ENCODE data around the gene RABGEF1.
"Not testable (repeated sequence)": the region's sequence is repeated elsewhere in the genome, so short reads cannot be mapped to it uniquely, and the experiment has no call there.

The RABGEF1 gene

DNA sequence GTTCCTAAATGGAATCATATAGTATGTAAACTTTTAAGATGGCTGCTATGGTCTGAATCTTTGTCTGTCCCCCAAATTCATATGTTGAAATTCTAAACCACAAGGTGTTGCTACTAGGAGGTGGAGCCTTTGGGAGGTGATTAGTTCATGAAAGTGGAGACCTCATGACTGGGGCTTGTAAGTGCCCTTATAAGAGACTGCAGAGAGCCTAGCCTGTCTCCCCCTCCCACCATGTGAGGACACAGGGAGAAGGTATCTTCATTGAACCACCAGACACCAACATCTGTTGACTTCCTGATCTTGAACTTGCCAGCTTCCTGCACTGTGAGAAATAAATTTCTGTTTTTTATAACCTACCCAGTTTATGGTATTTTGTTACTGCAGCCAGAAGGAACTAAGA lies 27.0 kb downstream of the RABGEF1 start:
- not testable (repeated sequence) for DNase-seq

DNA sequence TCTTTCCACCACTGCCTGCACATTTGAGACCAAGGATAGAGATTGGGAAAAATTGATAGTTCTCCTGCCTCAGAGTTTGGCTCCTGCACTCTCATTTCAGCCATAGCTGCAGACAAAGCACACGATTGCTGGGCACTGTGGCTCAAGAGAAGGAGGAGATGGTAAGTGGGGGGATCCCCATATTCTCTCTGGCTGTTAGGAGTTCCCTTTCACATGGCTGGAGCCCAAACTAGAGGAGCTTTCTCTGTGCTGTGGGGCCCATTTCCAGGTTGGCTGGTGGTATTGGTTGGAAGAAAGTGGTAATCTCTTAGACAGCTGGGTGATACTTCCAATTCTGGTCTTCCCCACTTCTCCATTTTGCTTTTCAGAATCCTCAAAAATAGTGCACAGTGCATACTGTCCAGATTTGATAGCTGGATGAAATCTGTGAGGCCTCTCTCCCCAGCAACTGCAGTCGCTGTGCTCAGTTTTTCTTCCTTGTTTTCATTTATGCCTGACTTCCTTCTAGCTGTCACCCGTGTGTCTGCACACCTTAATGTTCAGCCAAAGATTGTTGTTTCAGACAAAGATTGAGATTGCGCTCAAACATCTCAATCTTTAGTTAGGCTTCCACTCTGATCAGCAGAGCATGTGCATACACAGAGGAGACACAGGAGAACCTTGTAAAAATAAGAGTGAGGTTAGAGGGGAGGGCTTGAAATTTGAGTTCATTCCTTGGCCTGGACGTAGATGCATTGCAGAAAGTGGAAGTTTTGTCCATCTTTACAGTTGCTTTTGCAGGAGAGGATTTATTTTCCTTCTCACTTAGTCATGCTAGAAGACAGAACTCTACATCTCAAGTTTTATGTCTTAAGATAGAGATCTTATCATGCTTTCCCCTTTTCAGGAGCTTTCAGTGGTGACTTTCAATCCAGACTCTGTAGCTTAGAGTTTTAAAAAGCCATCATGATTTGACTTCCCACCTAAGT lies 28.6 kb downstream of the RABGEF1 start:
- DNase-seq, result no peak

- no peak for DNase-seq
Observed at GRCh38 chr7:66769833-66770512, 29.4 kb downstream of the RABGEF1 start.

- DNase-seq, result no peak
Observed at GRCh38 chr7:66771795-66772194, 31.3 kb downstream of the RABGEF1 start.

GRCh38 chr7:66773744-66774143 lies 33.2 kb downstream of the RABGEF1 start:
- not testable (repeated sequence) for DNase-seq

GRCh38 chr7:66776383-66776782 lies 35.9 kb downstream of the RABGEF1 start:
- DNase-seq, result not testable (repeated sequence)

- DNase-seq, result no peak
Observed at GRCh38 chr7:66776800-66777442, 36.4 kb downstream of the RABGEF1 start.

DNA sequence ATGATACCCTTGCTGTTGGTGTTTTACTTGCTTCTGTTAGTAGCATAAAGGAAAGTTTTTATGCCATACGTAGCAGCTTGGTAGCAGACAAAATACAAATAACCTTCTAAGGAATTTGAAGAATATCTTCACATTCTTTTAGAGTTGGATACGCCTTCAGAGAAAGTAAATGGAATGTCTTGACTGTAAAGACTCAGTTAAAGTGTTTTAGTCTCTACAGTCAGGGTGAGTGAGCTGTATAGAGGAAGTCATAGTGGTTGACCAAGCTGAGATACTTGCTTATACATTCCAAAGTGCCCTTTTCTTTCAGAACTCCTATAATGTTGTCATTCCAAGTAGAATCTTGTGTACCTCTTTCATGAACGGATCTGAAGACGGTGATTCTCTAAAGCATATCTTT lies 37.7 kb downstream of the RABGEF1 start:
- DNase-seq, result no peak

DNA sequence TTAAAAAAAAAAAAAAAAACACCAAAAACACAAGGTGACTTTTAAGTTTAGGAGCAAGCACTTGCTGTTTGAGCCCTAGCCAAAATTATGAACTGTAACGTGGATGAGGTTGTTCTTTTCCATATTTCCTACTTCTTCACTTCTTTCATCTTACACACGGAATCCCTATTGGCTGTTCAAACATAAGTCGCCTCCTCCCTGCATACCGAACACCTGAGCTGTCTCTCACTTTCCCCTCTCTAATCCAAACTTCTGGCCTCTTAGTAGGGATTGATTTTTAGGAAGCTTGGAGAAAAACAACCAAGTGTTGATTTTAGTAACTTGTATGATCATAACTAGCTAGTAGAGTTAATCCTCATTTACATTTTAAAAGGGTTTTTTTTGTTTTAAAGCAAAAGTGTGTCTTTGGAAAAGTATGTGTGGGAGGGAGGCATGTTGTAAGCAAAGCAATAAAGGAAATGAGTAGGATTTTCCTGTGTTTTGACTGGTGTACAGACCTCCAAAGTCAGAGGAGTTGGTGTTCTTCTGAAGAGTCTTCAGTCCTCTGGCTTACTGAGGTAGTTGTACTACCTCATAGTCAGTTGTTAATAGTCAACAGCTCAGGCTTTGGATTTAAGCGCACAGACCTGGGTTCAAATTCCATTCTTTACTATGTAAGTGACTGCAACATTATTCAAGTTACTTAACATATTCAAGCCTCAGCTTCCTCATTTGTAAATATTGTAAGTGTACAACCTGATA lies 39.3 kb downstream of the RABGEF1 start:
- no peak for DNase-seq

- DNase-seq, result no peak
Observed at GRCh38 chr7:66781408-66782090, 41.0 kb downstream of the RABGEF1 start.

- DNase-seq, result not testable (repeated sequence)
Observed at GRCh38 chr7:66782875-66783274, 42.3 kb downstream of the RABGEF1 start.

DNA sequence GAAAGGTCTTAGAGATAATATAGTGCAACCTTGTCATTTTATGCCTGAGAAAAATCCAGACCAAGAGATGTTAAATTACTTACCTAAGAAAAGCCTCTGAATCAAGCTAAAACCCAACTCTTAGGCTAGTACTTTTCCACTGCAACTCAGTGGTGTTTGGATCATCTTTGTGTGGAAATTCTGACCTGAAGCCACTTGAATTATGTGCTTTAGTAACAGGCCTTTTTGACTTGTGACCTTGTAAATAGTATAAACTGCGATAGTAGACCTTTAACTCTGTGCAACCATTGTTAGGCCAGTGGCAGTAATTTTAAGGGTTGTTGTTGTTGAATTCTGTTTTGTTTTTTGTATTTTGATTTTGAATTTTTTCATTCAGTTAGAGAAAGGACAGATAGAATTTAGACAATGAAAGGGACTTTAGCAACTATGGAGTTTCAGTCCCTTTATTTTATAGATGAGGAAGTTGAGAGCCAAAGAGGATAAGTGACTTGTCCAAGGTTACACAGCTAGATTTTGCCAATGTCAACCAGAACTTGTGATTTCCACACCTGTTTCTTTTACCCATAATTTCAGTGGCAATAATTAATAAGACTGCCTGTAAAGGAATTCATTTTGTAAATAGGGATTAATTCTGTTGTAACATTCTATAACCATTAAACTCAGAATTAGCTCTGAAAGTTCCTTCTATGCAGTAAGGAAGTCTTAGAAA lies 43.5 kb downstream of the RABGEF1 start:
- DNase-seq, result not testable (repeated sequence)

GRCh38 chr7:66790196-66790595 lies 49.7 kb downstream of the RABGEF1 start:
- no peak for DNase-seq

DNA sequence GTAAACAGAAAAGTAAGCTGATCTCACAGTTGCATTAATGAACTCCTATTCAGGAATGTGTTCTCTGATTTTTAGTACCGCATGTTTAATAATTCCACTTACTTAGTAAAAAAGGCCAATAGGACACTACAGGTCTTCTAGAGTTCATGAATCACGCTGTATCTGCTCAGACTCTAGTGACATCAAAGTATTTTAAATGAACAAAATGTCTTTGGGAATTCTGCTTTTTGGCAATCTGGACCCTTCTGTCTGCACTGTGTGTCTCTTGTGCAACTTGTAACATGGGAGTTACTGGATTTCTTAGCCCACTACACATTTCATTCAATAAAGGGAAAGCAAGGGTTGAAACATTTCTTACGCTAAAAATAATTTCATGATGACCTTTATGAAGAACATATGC lies 50.2 kb downstream of the RABGEF1 start:
- DNase-seq, result no peak

GRCh38 chr7:66800591-66800990 lies 60.1 kb downstream of the RABGEF1 start:
- DNase-seq, result no peak

DNA sequence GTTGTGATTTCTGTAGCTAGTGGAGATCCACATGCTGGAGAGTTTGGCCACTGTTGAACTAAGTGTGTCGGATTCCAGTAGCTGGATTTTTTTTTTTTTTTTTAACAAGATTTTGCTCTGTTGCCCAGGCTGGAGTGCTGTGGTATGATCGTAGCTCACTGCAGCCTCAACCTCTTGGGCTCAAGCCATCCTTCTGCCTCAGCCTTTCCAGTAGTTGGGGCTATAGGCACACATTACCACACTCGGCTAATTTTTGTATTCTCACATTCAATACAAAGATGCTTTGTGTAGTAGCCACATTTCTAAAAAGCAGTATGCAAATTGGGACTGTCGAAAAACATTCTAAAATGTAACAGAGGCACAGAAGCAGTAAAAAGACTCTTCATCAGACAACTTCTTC lies 63.5 kb downstream of the RABGEF1 start:
- DNase-seq, result no peak

DNA sequence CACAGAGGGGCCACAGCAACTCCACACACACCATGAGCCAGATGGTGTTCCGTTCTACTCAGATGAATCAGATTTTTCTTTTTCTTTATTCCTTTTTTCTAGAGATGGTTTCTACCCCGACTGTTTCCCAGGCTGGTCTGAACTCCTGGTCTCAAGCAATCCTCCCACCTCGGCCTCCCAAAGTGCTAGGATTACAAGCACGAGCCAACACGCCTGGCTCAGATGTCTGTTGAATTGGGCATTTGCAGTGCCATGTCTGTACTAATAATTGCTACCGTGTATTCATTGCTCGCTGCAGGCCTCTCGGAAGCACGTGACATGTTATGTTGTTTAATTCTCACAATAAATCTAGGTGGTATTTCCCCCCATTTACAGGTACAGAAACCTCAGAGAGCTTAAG lies 67.2 kb downstream of the RABGEF1 start:
- no peak for DNase-seq

DNA sequence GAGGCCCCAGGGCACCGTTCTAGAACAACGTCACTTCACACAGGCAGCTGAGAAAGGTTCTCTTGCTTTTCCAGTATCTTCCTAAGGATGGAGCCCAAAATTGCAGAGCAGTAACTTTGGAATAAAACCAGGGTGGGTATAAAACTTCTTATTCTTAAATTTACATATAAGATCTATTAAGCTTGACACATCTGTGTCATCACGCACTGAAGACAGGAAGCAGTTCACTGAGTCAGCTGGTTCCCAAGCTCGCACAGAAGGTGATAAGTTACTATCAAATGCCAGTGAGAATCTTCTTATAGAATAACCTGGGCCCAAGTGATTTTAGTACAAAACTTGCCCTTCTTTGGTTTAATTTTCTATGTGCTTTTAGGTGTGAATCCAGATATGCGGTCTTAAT lies 70.2 kb downstream of the RABGEF1 start:
- DNase-seq, result no peak

- not testable (repeated sequence) for DNase-seq
Observed at GRCh38 chr7:66815186-66815875, 74.8 kb downstream of the RABGEF1 start.

DNA sequence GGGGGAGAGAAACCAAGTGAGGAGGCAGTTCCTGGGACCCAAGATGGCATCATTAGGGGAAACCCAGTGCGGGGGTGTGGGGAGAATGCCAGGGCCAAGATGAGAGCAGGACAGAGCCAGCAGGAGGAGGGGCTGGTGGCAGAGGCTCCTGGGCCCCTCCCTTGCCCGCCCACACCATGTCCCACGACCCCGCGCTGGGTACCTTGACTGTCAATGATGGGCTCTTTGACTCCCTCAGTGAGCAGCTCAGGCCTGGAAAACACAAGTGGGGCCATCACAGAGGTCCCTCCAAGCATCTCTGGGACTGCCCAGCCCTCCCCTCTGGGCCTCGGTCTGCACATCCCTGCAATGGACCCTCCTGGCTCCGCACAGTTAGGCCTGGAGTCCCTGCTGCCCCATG lies 75.4 kb downstream of the RABGEF1 start:
- no peak for DNase-seq

- not testable (repeated sequence) for DNase-seq
Observed at GRCh38 chr7:66816658-66817057, 76.1 kb downstream of the RABGEF1 start.
